ENCODE results near the gene ADCY9. TPM values are rescaled to one million over a fixed set of nuclear protein-coding genes. Genes with fewer than 3 reads are reported as not detected.
"Not testable (repeated sequence)": the region's sequence is repeated elsewhere in the genome, so short reads cannot be mapped to it uniquely, and the experiment has no call there.

ADCY9 gene
- total RNA-seq, 2 experiments from 2014 or later: 3.8 to 4.9 TPM

- no peak for DNase-seq
- ChIA-PET CTCF (no interaction called here), POLR2A (no interaction called here)
- Mint-ChIP-seq H3K4me1 (ENCODE audit: low read depth) (peaks cover 2% of the 10 kb centered on the region), H3K9me3 (no peaks in the 10 kb centered on the region), H3K27ac (no peak overlapping the region), H3K4me3 (no peak overlapping the region), H3K27me3 (no peaks in the 10 kb centered on the region), H3K36me3 (no peaks in the 10 kb centered on the region)
- intact Hi-C loops (cut with micrococcal nuclease): no loop called here
Measured at GRCh38 chr16:4089251-4089810, 26.9 kb downstream of the ADCY9 start.

- DNase-seq: no peak
- Mint-ChIP-seq H3K9me3 (peaks cover 5% of the 10 kb centered on the region), H3K27ac (no peak overlapping the region), H3K4me1 (ENCODE audit: low read depth) (peaks cover 2% of the 10 kb centered on the region), H3K27me3 (no peaks in the 10 kb centered on the region), H3K36me3 (no peaks in the 10 kb centered on the region), H3K4me3 (no peak overlapping the region)
- intact Hi-C loops (cut with micrococcal nuclease): no loop called here
- ChIA-PET POLR2A (no interaction called here), CTCF (no interaction called here)
Measured at GRCh38 chr16:4087990-4088577, 28.2 kb downstream of the ADCY9 start.

GRCh38 chr16:4087099-4087885 is 28.9 kb downstream of the ADCY9 start:
- ChIA-PET CTCF (interaction anchor here (1.5 kb wide), 1 partner anchor 25 kb away, joined by 4 read pairs; no protein-coding TSS in a partner anchor), POLR2A (no interaction called here)
- no peaks in the 10 kb centered on the region for H3K36me3 Mint-ChIP-seq
- peaks cover 8% of the 10 kb centered on the region for H3K4me1 Mint-ChIP-seq (ENCODE audit: low read depth)
- H3K4me3 Mint-ChIP-seq: no peak overlapping the region
- DNase-seq: no peak
- intact Hi-C loops (cut with micrococcal nuclease): no loop called here
- H3K27me3 Mint-ChIP-seq: no peaks in the 10 kb centered on the region
- H3K9me3 Mint-ChIP-seq: peaks cover 5% of the 10 kb centered on the region
- H3K27ac Mint-ChIP-seq: no peak overlapping the region

GRCh38 chr16:4086153-4086552 is 30.1 kb downstream of the ADCY9 start:
- DNase-seq: no peak
- H3K27me3 Mint-ChIP-seq: no peaks in the 10 kb centered on the region
- peaks cover 20% of the 10 kb centered on the region for H3K4me1 Mint-ChIP-seq (ENCODE audit: low read depth)
- H3K36me3 Mint-ChIP-seq: no peaks in the 10 kb centered on the region
- ChIA-PET CTCF (interaction anchor here (1.5 kb wide), 1 partner anchor 26 kb away, joined by 4 read pairs; no protein-coding TSS in a partner anchor), POLR2A (no interaction called here)
- H3K9me3 Mint-ChIP-seq: peaks cover 5% of the 10 kb centered on the region
- H3K27ac Mint-ChIP-seq: no peak overlapping the region
- H3K4me3 Mint-ChIP-seq: no peak overlapping the region
- intact Hi-C loops (cut with micrococcal nuclease): no loop called here

- ChIA-PET POLR2A (no interaction called here), CTCF (no interaction called here)
- intact Hi-C loops (cut with micrococcal nuclease): no loop called here
- H3K36me3 Mint-ChIP-seq: no peaks in the 10 kb centered on the region
- DNase-seq: no peak
- no peak overlapping the region for H3K4me3 Mint-ChIP-seq
- no peak overlapping the region for H3K27ac Mint-ChIP-seq
- H3K27me3 Mint-ChIP-seq: no peaks in the 10 kb centered on the region
- peaks cover 25% of the 10 kb centered on the region for H3K4me1 Mint-ChIP-seq (ENCODE audit: low read depth)
- H3K9me3 Mint-ChIP-seq: peaks cover 5% of the 10 kb centered on the region
Measured at GRCh38 chr16:4085405-4085970, 30.8 kb downstream of the ADCY9 start.

- intact Hi-C loops (cut with micrococcal nuclease): no loop called here
- peaks cover 5% of the 10 kb centered on the region for H3K9me3 Mint-ChIP-seq
- ChIA-PET CTCF (no interaction called here), POLR2A (no interaction called here)
- no peak overlapping the region for H3K27ac Mint-ChIP-seq
- H3K4me1 Mint-ChIP-seq (ENCODE audit: low read depth): peaks cover 34% of the 10 kb centered on the region
- peaks cover 2% of the 10 kb centered on the region for H3K36me3 Mint-ChIP-seq
- no peak for DNase-seq
- no peaks in the 10 kb centered on the region for H3K27me3 Mint-ChIP-seq
- no peak overlapping the region for H3K4me3 Mint-ChIP-seq
Measured at GRCh38 chr16:4083347-4083870, 32.8 kb downstream of the ADCY9 start.

- H3K36me3 Mint-ChIP-seq: peaks cover 3% of the 10 kb centered on the region
- peaks cover 38% of the 10 kb centered on the region for H3K4me1 Mint-ChIP-seq (ENCODE audit: low read depth)
- intact Hi-C loops (cut with micrococcal nuclease): no loop called here
- CTCF ChIA-PET: no interaction called here
- DNase-seq: no peak
- peaks cover 5% of the 10 kb centered on the region for H3K9me3 Mint-ChIP-seq
- H3K27me3 Mint-ChIP-seq: no peaks in the 10 kb centered on the region
- no peak overlapping the region for H3K4me3 Mint-ChIP-seq
- no peak overlapping the region for H3K27ac Mint-ChIP-seq
- POLR2A ChIA-PET: no interaction called here
Measured at GRCh38 chr16:4082474-4083044, 33.7 kb downstream of the ADCY9 start.

- Mint-ChIP-seq H3K27ac (no peak overlapping the region), H3K4me3 (no peak overlapping the region), H3K4me1 (ENCODE audit: low read depth) (peaks cover 43% of the 10 kb centered on the region), H3K9me3 (peaks cover 5% of the 10 kb centered on the region), H3K36me3 (peaks cover 3% of the 10 kb centered on the region), H3K27me3 (no peaks in the 10 kb centered on the region)
- ChIA-PET POLR2A (interaction anchor here (0.6 kb wide), 1 partner anchor 17 kb away, joined by 3 read pairs; no protein-coding TSS in a partner anchor), CTCF (no interaction called here)
- intact Hi-C loops (cut with micrococcal nuclease): no loop called here
- DNase-seq: peak; percentile 63
Measured at GRCh38 chr16:4081521-4082021, 34.7 kb downstream of the ADCY9 start.

GRCh38 chr16:4081047-4081446 is 35.2 kb downstream of the ADCY9 start:
- Mint-ChIP-seq H3K27ac (no peak overlapping the region), H3K4me1 (ENCODE audit: low read depth) (peaks cover 43% of the 10 kb centered on the region), H3K9me3 (peaks cover 5% of the 10 kb centered on the region), H3K36me3 (peaks cover 3% of the 10 kb centered on the region), H3K27me3 (no peaks in the 10 kb centered on the region), H3K4me3 (no peak overlapping the region)
- ChIA-PET CTCF (interaction anchor here (0.6 kb wide), 1 partner anchor 389 kb away, joined by 3 read pairs; no protein-coding TSS in a partner anchor), POLR2A (no interaction called here)
- DNase-seq: no peak
- intact Hi-C loops (cut with micrococcal nuclease): no loop called here

GRCh38 chr16:4077174-4077649 is 39.0 kb downstream of the ADCY9 start:
- Mint-ChIP-seq H3K27me3 (no peaks in the 10 kb centered on the region), H3K36me3 (peaks cover 3% of the 10 kb centered on the region), H3K4me1 (ENCODE audit: low read depth) (peaks cover 35% of the 10 kb centered on the region), H3K4me3 (peak overlapping the region; percentile 9), H3K27ac (peak overlapping the region; percentile 76), H3K9me3 (no peaks in the 10 kb centered on the region)
- ChIA-PET POLR2A (no interaction called here), CTCF (no interaction called here)
- peak; percentile 47 for DNase-seq
- intact Hi-C loops (cut with micrococcal nuclease): no loop called here

- Mint-ChIP-seq H3K27me3 (no peaks in the 10 kb centered on the region), H3K36me3 (peaks cover 3% of the 10 kb centered on the region), H3K9me3 (no peaks in the 10 kb centered on the region), H3K27ac (no peak overlapping the region), H3K4me3 (no peak overlapping the region), H3K4me1 (ENCODE audit: low read depth) (peaks cover 19% of the 10 kb centered on the region)
- CTCF ChIA-PET: no interaction called here
- no peak for DNase-seq
- POLR2A ChIA-PET: no interaction called here
- intact Hi-C loops (cut with micrococcal nuclease): no loop called here
Measured at GRCh38 chr16:4075534-4075933, 40.7 kb downstream of the ADCY9 start.

- POLR2A ChIA-PET; DNase-seq; H3K9me3 Mint-ChIP-seq; intact Hi-C loops (cut with micrococcal nuclease); H3K4me1 Mint-ChIP-seq (ENCODE audit: low read depth); H3K27ac Mint-ChIP-seq; H3K36me3 Mint-ChIP-seq; H3K27me3 Mint-ChIP-seq; H3K4me3 Mint-ChIP-seq: not testable (repeated sequence)
- CTCF ChIA-PET: interaction anchor here (1.4 kb wide), 1 partner anchor 181 kb away, joined by 3 read pairs; no protein-coding TSS in a partner anchor
Measured at GRCh38 chr16:4073150-4073549, 43.1 kb downstream of the ADCY9 start.

Measured in activated CD4-positive, alpha-beta memory T cell treated with anti-CD3 and anti-CD28 coated beads for 36 hours (primary cell).